Measurements from ENCODE around the gene CCDC9. TPM values are rescaled to one million over a fixed set of nuclear protein-coding genes. Genes with fewer than 3 reads are reported as not detected.

Gene CCDC9
- total and polyA plus RNA-seq, 2 of the 13 experiments (the other 11 are each of a cell fraction or from before 2014, with no cell fraction given): 2.9 to 6.3 TPM

- TF ChIP-seq ZNF891 (CRISPR knock-in tag; IDR thresholded peaks at IDR 0.05) (peak; percentile 29; the same call in 1 of the 2 replicates), REL (CRISPR knock-in tag; conservative IDR thresholded peaks at IDR 0.05) (0 out of 2 replicates have a peak, but pooled peaks have one; percentile 12), ZNF230 (CRISPR knock-in tag; IDR thresholded peaks at IDR 0.05) (no peak; the same call in 1 of the 2 replicates), ZNF138 (CRISPR knock-in tag; IDR thresholded peaks at IDR 0.05; ENCODE audit: low read depth) (0 out of 2 replicates have a peak, but pooled peaks have one; percentile 72), ZNF235 (CRISPR knock-in tag; IDR thresholded peaks at IDR 0.05; ENCODE audit: borderline replicate concordance) (0 out of 2 replicates have a peak, but pooled peaks have one; percentile 72), BORCS8-MEF2B (CRISPR knock-in tag; IDR thresholded peaks at IDR 0.05) (0 out of 2 replicates have a peak, but pooled peaks have one; percentile 46), SMAD9 (CRISPR knock-in tag; IDR thresholded peaks at IDR 0.05) (no peak), YY1 (IDR thresholded peaks at IDR 0.05; ENCODE audit: insufficient read depth, insufficient replicate concordance, low read depth, low read length) (peak; percentile 45), ELF4 (CRISPR knock-in tag; IDR thresholded peaks at IDR 0.05; ENCODE audit: borderline replicate concordance) (peak; percentile 91), TOE1 (CRISPR knock-in tag; IDR thresholded peaks at IDR 0.05) (no peak), LCORL (IDR thresholded peaks at IDR 0.05) (no peak), LCORL (CRISPR knock-in tag; IDR thresholded peaks at IDR 0.05) (no peak), ZNF572 (CRISPR knock-in tag; IDR thresholded peaks at IDR 0.05) (no peak), ELF3 (CRISPR knock-in tag; IDR thresholded peaks at IDR 0.05) (peak; percentile 81; the same call in 1 of the 2 replicates), SRSF1 (optimal IDR thresholded peaks at IDR 0.05; ENCODE audit: low read depth, low read length) (no peak), CTCF (CRISPR knock-in tag; IDR thresholded peaks at IDR 0.05) (no peak), FOXA3 (CRISPR knock-in tag; IDR thresholded peaks at IDR 0.05) (peak; percentile 34; the same call in 1 of the 2 replicates), ZNF569 (CRISPR knock-in tag; IDR thresholded peaks at IDR 0.05; ENCODE audit: borderline replicate concordance) (no peak), RNF219 (CRISPR knock-in tag; IDR thresholded peaks at IDR 0.05) (no peak), HIVEP1 (CRISPR knock-in tag; IDR thresholded peaks at IDR 0.05) (peak; percentile 49), BCL3 (CRISPR knock-in tag; IDR thresholded peaks at IDR 0.05) (0 out of 2 replicates have a peak, but pooled peaks have one; percentile 44), SKI (IDR thresholded peaks at IDR 0.05; ENCODE audit: partially characterized antibody) (peak; percentile 53), GTF3A (CRISPR knock-in tag; conservative IDR thresholded peaks at IDR 0.05) (no peak), DNMT3B (CRISPR knock-in tag; conservative IDR thresholded peaks at IDR 0.05) (no peak), ZNF775 (CRISPR knock-in tag; IDR thresholded peaks at IDR 0.05; ENCODE audit: borderline replicate concordance) (no peak), ZNF329 (CRISPR knock-in tag; IDR thresholded peaks at IDR 0.05; ENCODE audit: low read depth) (no peak)
These were observed 17.2 kb downstream of the CCDC9 start (continued) for GRCh38 chr19:47273313-47274070.
